ENCODE data around the gene TTC21A.

DNA sequence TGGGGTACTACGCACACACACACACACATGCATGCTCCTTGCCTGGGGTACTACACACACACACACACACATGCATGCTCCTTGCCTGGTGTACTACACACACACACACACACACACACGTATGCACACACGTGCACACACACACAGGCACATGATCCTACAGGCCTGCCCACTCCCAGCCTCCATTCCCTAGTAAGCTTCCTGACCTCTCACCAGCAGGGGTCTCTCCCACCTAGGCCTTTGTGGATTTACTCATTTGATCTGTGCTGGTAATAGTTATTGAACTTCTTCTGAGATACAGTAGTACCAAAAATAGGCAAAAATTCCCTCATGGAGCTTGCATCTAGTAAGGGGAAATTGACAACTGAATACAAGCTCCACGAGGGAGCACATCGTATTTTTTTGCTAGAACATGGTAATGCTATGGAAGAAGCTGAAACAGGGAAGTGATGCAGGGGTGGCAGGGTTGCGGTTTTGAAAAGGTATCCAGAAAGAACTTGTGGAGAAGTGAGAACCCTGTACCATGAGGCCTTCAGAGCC lies 19.1 kb downstream of the TTC21A start:
- TF ChIP-seq, protein P1, sequence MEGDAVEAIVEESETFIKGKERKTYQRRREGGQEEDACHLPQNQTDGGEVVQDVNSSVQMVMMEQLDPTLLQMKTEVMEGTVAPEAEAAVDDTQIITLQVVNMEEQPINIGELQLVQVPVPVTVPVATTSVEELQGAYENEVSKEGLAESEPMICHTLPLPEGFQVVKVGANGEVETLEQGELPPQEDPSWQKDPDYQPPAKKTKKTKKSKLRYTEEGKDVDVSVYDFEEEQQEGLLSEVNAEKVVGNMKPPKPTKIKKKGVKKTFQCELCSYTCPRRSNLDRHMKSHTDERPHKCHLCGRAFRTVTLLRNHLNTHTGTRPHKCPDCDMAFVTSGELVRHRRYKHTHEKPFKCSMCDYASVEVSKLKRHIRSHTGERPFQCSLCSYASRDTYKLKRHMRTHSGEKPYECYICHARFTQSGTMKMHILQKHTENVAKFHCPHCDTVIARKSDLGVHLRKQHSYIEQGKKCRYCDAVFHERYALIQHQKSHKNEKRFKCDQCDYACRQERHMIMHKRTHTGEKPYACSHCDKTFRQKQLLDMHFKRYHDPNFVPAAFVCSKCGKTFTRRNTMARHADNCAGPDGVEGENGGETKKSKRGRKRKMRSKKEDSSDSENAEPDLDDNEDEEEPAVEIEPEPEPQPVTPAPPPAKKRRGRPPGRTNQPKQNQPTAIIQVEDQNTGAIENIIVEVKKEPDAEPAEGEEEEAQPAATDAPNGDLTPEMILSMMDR (IDR thresholded peaks at IDR 0.05): peak; percentile 65
- TF ChIP-seq REST (IDR thresholded peaks at IDR 0.05; ENCODE audit: insufficient read depth in 1 of 2, low read depth in 2 of 2, low read length in 1 of 2) (no peak), SIN3A (IDR thresholded peaks at IDR 0.05; ENCODE audit: borderline replicate concordance, insufficient read depth, low read depth, low read length) (no peak), TCF7L2 (IDR thresholded peaks at IDR 0.05; ENCODE audit: low read depth, low read length) (no peak)

All from Panc1 (cell line).